Right atrium auricular region (tissue), 2 donors: Measurements from ENCODE around the gene LYL1. TPM values are rescaled to one million over a fixed set of nuclear protein-coding genes. Genes with fewer than 3 reads are reported as not detected.

Experiments
- DNase-seq: peaks from one replicate; pipeline ENCODE4 v3.0.0-alpha.2; 2019; ENCODE audit warnings: low spot score
- H3K27ac ChIP-seq, 2 donors: fragments of 200-600 bp; sonication (generic); 1 replicate in 1 of 2; 2 replicates in 1 of 2; pipeline ENCODE4 v1.5.1; 2016 to 2019
- H3K27me3 ChIP-seq, 2 donors: fragments of 200-600 bp; sonication (generic); one replicate each; pipeline versions ENCODE4 v1.5.1 to v1.6.0; 2017 to 2019
- H3K36me3 ChIP-seq: fragments of 200-600 bp; sonication (generic); one replicate; pipeline ENCODE4 v1.5.1; 2016
- H3K4me1 ChIP-seq, 2 donors: fragments of 200-600 bp; sonication (generic); one replicate each; pipeline versions ENCODE4 v1.5.1 to v1.6.0; 2017 to 2019
- H3K4me3 ChIP-seq, 2 donors: fragments of 200-600 bp; sonication (generic); 1 replicate in 1 of 2; 2 replicates in 1 of 2; pipeline ENCODE4 v1.5.1; 2017 to 2019; ENCODE audit warnings: mild to moderate bottlenecking in 1 of 2, moderate library complexity in 1 of 2
- H3K9me3 ChIP-seq, 2 donors: fragments of 200-600 bp; sonication (generic); one replicate each; pipeline ENCODE4 v1.5.1; 2019
- CTCF ChIP-seq, 2 donors: fragments of 200-600 bp; sonication (generic); IDR thresholded peaks; one replicate each; pipeline ENCODE4 v1.5.1; 2019; ENCODE audit warnings: antibody characterized with exemption in 2 of 2
- total RNA-seq, 2 donors: library from RNA; depleted of rRNA; stranded (reverse); fragments of >200 nt; gene quantifications; one replicate each; pipeline ENCODE4 v1.1.0, GENCODE V29; 2016

LYL1 gene
- total RNA-seq, 2 donors from 2014 or later: 10.2 to 15.3 TPM

- Histone ChIP-seq H3K36me3 (no peaks in the 10 kb centered on the region), H3K9me3 (no peaks in the 10 kb centered on the region), H3K27me3 (no peaks in the 10 kb centered on the region), H3K4me1 (peaks cover 0 to 48% of the 10 kb centered on the region in 2 donors), H3K27ac (no peak overlapping the region), H3K4me3 (no peak overlapping the region)
- no peak for DNase-seq
- TF ChIP-seq CTCF (IDR thresholded peaks at IDR 0.05): no peak
Measured at GRCh38 chr19:13120031-13120430, 17.4 kb upstream of the LYL1 start.

- peaks cover 0 to 48% of the 10 kb centered on the region in 2 donors for H3K4me1 ChIP-seq
- TF ChIP-seq CTCF (IDR thresholded peaks at IDR 0.05): no peak
- H3K9me3 ChIP-seq: no peaks in the 10 kb centered on the region
- peak overlapping the region in 1 of 2 donors; percentile 99 for H3K4me3 ChIP-seq
- H3K27ac ChIP-seq: no peak overlapping the region
- DNase-seq: no peak
- H3K27me3 ChIP-seq: no peaks in the 10 kb centered on the region
- no peaks in the 10 kb centered on the region for H3K36me3 ChIP-seq
Measured at GRCh38 chr19:13119627-13120026, 17.0 kb upstream of the LYL1 start.

GRCh38 chr19:13118424-13119193, 16.0 kb upstream of the LYL1 start:
- no peaks in the 10 kb centered on the region for H3K27me3 ChIP-seq
- H3K36me3 ChIP-seq: peaks cover 1% of the 10 kb centered on the region
- no peak for DNase-seq
- H3K9me3 ChIP-seq: no peaks in the 10 kb centered on the region
- H3K27ac ChIP-seq: peak overlapping the region; percentile 53 to 66
- H3K4me3 ChIP-seq: peak overlapping the region; percentile 95 to 99
- peaks cover 0 to 48% of the 10 kb centered on the region in 2 donors for H3K4me1 ChIP-seq
- no peak for TF ChIP-seq CTCF (IDR thresholded peaks at IDR 0.05)

GRCh38 chr19:13117772-13118423, 15.2 kb upstream of the LYL1 start, which contains the start of gene NACC1:
NACC1 (plus strand) TSS chr19:13118264; CDS start chr19:13135208, 16,944 bp downstream.
- no peaks in the 10 kb centered on the region for H3K27me3 ChIP-seq
- peaks cover 5% of the 10 kb centered on the region for H3K36me3 ChIP-seq
- no peaks in the 10 kb centered on the region for H3K9me3 ChIP-seq
- peaks cover 0 to 48% of the 10 kb centered on the region in 2 donors for H3K4me1 ChIP-seq
- peak within 1 kb of the TSS; percentile 75 to 81 for H3K27ac ChIP-seq
- TF ChIP-seq CTCF (IDR thresholded peaks at IDR 0.05): no peak
- peak; percentile 84 for DNase-seq
- peak within 1 kb of the TSS; percentile 95 to 99 for H3K4me3 ChIP-seq

- Histone ChIP-seq H3K4me1 (peaks cover 0 to 48% of the 10 kb centered on the region in 2 donors), H3K9me3 (no peaks in the 10 kb centered on the region), H3K4me3 (peak overlapping the region; percentile 87 to 99), H3K36me3 (peaks cover 10% of the 10 kb centered on the region), H3K27ac (peak overlapping the region; percentile 75 to 81), H3K27me3 (no peaks in the 10 kb centered on the region)
- TF ChIP-seq CTCF (IDR thresholded peaks at IDR 0.05): no peak
- no peak for DNase-seq
Measured at GRCh38 chr19:13117176-13117771, 14.6 kb upstream of the LYL1 start.
